HG02759 (cell line): ENCODE data around the gene BRIP1.
"Not testable (repeated sequence)": the region's sequence is repeated elsewhere in the genome, so short reads cannot be mapped to it uniquely, and the experiment has no call there.

Source experiments
- ATAC-seq: cut with Tn5 transposase; IDR thresholded peaks from one replicate; pipeline ENCODE4 v1.9.1; 2021; ENCODE audit warnings: mild to moderate bottlenecking, moderate library complexity; ENCODE audit not compliant: unreplicated experiment

BRIP1 gene

GRCh38 chr17:61805399-61805798 lies 57.9 kb downstream of the BRIP1 start:
- ATAC-seq, result no peak

- ATAC-seq, result no peak
Observed at GRCh38 chr17:61803796-61804195, 59.5 kb downstream of the BRIP1 start.

GRCh38 chr17:61803216-61803615 lies 60.1 kb downstream of the BRIP1 start:
- no peak for ATAC-seq

GRCh38 chr17:61799812-61800484 lies 63.4 kb downstream of the BRIP1 start:
- no peak for ATAC-seq

GRCh38 chr17:61797283-61797682 lies 66.0 kb downstream of the BRIP1 start:
- no peak for ATAC-seq

- ATAC-seq, result no peak
Observed at GRCh38 chr17:61795546-61795945, 67.8 kb downstream of the BRIP1 start.

- ATAC-seq, result no peak
Observed at GRCh38 chr17:61794792-61795191, 68.5 kb downstream of the BRIP1 start.

GRCh38 chr17:61794242-61794641 lies 69.1 kb downstream of the BRIP1 start:
- ATAC-seq, result no peak

- ATAC-seq, result no peak
Observed at GRCh38 chr17:61793565-61793964, 69.8 kb downstream of the BRIP1 start.

- no peak for ATAC-seq
Observed at GRCh38 chr17:61789872-61790271, 73.5 kb downstream of the BRIP1 start.

- no peak for ATAC-seq
Observed at GRCh38 chr17:61786088-61786487, 77.2 kb downstream of the BRIP1 start.

GRCh38 chr17:61784510-61784909 lies 78.8 kb downstream of the BRIP1 start:
- peak; percentile 42 for ATAC-seq

GRCh38 chr17:61783556-61784304 lies 79.6 kb downstream of the BRIP1 start:
- peak; percentile 70 for ATAC-seq

- no peak for ATAC-seq
Observed at GRCh38 chr17:61783120-61783519, 80.2 kb downstream of the BRIP1 start.

- no peak for ATAC-seq
Observed at GRCh38 chr17:61782683-61783082, 80.6 kb downstream of the BRIP1 start.

- no peak for ATAC-seq
Observed at GRCh38 chr17:61775364-61775763, 88.0 kb downstream of the BRIP1 start.

- no peak for ATAC-seq
Observed at GRCh38 chr17:61774724-61775123, 88.6 kb downstream of the BRIP1 start.

- not testable (repeated sequence) for ATAC-seq
Observed at GRCh38 chr17:61774087-61774486, 89.2 kb downstream of the BRIP1 start.

- ATAC-seq, result no peak
Observed at GRCh38 chr17:61770752-61771533, 92.4 kb downstream of the BRIP1 start.

- no peak for ATAC-seq
Observed at GRCh38 chr17:61770043-61770442, 93.3 kb downstream of the BRIP1 start.

GRCh38 chr17:61768405-61768804 lies 94.9 kb downstream of the BRIP1 start:
- ATAC-seq, result no peak

- no peak for ATAC-seq
Observed at GRCh38 chr17:61766520-61766919, 96.8 kb downstream of the BRIP1 start.
